OCI-LY7 (cell line): ENCODE results near the gene MRNIP. TPM values are rescaled to one million over a fixed set of nuclear protein-coding genes. Genes with fewer than 3 reads are reported as not detected.

Experiments used
- BruUV-seq: library from RNA; stranded (reverse); fragments of 400-500 nt; replicated peaks from 2 replicates; lab custom pipeline; 2021; lab: Mats Ljungman, UMichigan
- CTCF ChIA-PET: fragments of 300-600 bp; sonication (Branson Sonifier 250); formaldehyde crosslinking; loops from one replicate; lab custom pipeline; 2022; ENCODE audit warnings: antibody characterized with exemption; ENCODE audit not compliant: unreplicated experiment; lab: Charles Lee
- POLR2A ChIA-PET: fragments of 300-600 bp; sonication (Branson Sonifier 250); formaldehyde crosslinking; loops from one replicate; lab custom pipeline; 2022; ENCODE audit warnings: antibody characterized with exemption; lab: Charles Lee
- DNase-seq: peaks from one replicate; pipeline ENCODE4 v3.0.0-alpha.2; 2015; ENCODE audit warnings: low spot score
- H2AFZ ChIP-seq: fragments of 200-600 bp; sonication (generic), shearing (Covaris generic); 2 replicates; pipeline ENCODE4 v1.6.1; 2014; ENCODE audit warnings: mild to moderate bottlenecking, antibody characterized with exemption, low read length, moderate library complexity
- H3K27ac ChIP-seq: fragments of 200-600 bp; sonication (generic); 2 replicates; pipeline ENCODE4 v1.5.1; 2014; ENCODE audit warnings: mixed run types, low read depth, mild to moderate bottlenecking, moderate library complexity, low read length, inconsistent platforms; ENCODE audit not compliant: poor library complexity, severe bottlenecking
- H3K36me3 ChIP-seq: fragments of 200-600 bp; sonication (generic); 2 replicates; pipeline ENCODE4 v1.6.1; 2014; ENCODE audit warnings: mild to moderate bottlenecking, antibody characterized with exemption, low read length, moderate library complexity, mixed read lengths; ENCODE audit not compliant: insufficient read depth
- H3K4me1 ChIP-seq: fragments of 200-600 bp; sonication (generic); 2 replicates; pipeline ENCODE4 v1.5.1; 2014; ENCODE audit warnings: mild to moderate bottlenecking, low read length; ENCODE audit not compliant: insufficient read depth, poor library complexity, severe bottlenecking
- H3K4me2 ChIP-seq: fragments of 200-600 bp; sonication (generic); 2 replicates; pipeline ENCODE4 v1.6.1; 2014; ENCODE audit warnings: mild to moderate bottlenecking, low read length
- H3K4me3 ChIP-seq: fragments of 200-600 bp; sonication (generic); 2 replicates; pipeline ENCODE4 v1.5.1; 2014; ENCODE audit warnings: mild to moderate bottlenecking, low read depth, low read length; ENCODE audit not compliant: poor library complexity, severe bottlenecking
- H3K79me2 ChIP-seq: fragments of 200-600 bp; sonication (generic); 2 replicates; pipeline ENCODE4 v1.6.1; 2016; ENCODE audit warnings: low read depth, mild to moderate bottlenecking, low read length, moderate library complexity, mixed read lengths; ENCODE audit not compliant: insufficient read depth
- H3K9me2 ChIP-seq: fragments of 200-600 bp; sonication (generic); 2 replicates; pipeline ENCODE4 v1.6.1; 2016; ENCODE audit warnings: mild to moderate bottlenecking, low read length, mixed read lengths; ENCODE audit not compliant: insufficient read depth
- H3K9me3 ChIP-seq: fragments of 200-600 bp; sonication (generic); 2 replicates; pipeline ENCODE4 v1.6.1; 2014; ENCODE audit warnings: mild to moderate bottlenecking, mixed run types, low read length, mixed read lengths
- H4K20me1 ChIP-seq: fragments of 200-600 bp; sonication (generic); 2 replicates; pipeline ENCODE4 v1.6.1; 2014; ENCODE audit warnings: mild to moderate bottlenecking, antibody characterized with exemption, low read length, moderate library complexity, mixed read lengths; ENCODE audit not compliant: insufficient read depth
- EZH2phosphoT487 ChIP-seq: fragments of 200-600 bp; sonication (generic); IDR thresholded peaks from 2 replicates; pipeline ENCODE4 v1.6.1; 2018; ENCODE audit warnings: low read depth, borderline replicate concordance, mild to moderate bottlenecking, mixed run types, antibody characterized with exemption, low read length, moderate library complexity, mixed read lengths
- intact Hi-C: fragments of 100-400 bp; cut with micrococcal nuclease; formaldehyde crosslinking; loops from one replicate; pipeline ENCODE4 v1.10.0; 2022; ENCODE audit not compliant: unreplicated experiment
- total RNA-seq, 2 experiments: library from RNA; depleted of rRNA in 1 of 2; stranded (reverse); fragments of >200 nt in 1 of 2; shearing (Covaris generic) in 1 of 2; gene quantifications; 2 replicates each; pipeline ENCODE4 v1.2.3, GENCODE V29; 2014 to 2022
- TF ChIP-seq, protein P1 (sequence below): fragments of 200-600 bp; sonication (generic); conservative IDR thresholded peaks from 2 replicates; pipeline ENCODE4 v1.5.1; 2014; ENCODE audit warnings: mild to moderate bottlenecking, antibody characterized with exemption, low read length, moderate library complexity, mixed read lengths

MRNIP gene
- total RNA-seq, 2 experiments from 2014 or later = 70.5 to 78.7 TPM

DNA sequence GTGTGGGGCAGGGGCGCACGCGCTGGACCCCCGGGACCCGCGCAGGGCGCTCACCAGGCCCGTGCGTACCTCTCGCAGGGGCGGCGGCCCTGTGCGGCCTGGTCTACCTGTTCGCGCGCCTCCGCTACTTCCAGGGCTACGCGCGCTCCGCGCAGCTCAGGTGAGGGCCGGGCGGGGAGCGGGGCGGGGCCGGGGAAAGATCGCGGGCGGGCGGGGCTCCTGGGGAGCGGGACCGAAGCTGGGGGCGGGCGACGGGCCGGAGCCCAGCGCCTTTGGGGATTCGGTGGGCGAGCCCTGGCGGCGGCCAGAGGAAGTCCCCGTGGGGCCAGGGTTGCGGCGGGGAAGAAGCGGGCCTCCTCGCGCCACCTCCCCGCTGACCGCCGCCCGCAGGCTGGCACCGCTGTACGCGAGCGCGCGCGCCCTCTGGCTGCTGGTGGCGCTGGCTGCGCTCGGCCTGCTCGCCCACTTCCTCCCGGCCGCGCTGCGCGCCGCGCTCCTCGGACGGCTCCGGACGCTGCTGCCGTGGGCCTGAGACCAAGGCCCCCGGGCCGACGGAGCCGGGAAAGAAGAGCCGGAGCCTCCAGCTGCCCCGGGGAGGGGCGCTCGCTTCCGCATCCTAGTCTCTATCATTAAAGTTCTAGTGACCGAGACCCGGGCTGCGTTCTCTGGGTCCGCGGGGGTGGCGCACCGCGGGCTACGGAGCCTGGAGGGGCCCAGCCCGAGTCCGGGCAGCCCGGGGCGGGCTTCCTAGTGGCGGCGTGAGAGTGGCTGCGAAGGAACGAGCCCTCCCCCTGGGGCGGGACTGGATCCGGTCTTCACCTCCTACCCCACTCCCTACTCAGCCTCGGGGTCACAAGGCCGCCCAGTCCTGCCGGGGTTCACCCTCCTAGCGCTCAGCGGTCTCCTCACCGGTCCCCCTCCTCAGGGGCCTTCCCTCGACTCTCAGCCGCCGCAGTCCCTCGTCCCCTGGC is 62.5 kb downstream of the MRNIP start:
- peak overlapping the region; percentile 70 for H3K4me3 ChIP-seq
- peaks cover 37% of the 10 kb centered on the region for H3K4me1 ChIP-seq
- H4K20me1 ChIP-seq = no peaks in the 10 kb centered on the region
- H3K36me3 ChIP-seq = peaks cover 35% of the 10 kb centered on the region; the same call in 1 of the 2 replicates
- peak overlapping the region; percentile 72 for H2AFZ ChIP-seq
- intact Hi-C loops = loop anchor here (1.0 kb wide), 2 partner anchors 10 to 33 kb away; partner anchors contain the start of gene MGAT4B
- ChIA-PET POLR2A (no interaction called here), CTCF (interaction anchor here (0.6 kb wide), 1 partner anchor 41 kb away, joined by 3 read pairs; no protein-coding TSS in a partner anchor)
- no peaks in the 10 kb centered on the region for H3K9me2 ChIP-seq
- DNase-seq = peak; percentile 83
- BruUV-seq = no TSS peak
- H3K4me2 ChIP-seq = peak overlapping the region; percentile 77
- no peaks in the 10 kb centered on the region for H3K79me2 ChIP-seq
- TF ChIP-seq, protein P1, sequence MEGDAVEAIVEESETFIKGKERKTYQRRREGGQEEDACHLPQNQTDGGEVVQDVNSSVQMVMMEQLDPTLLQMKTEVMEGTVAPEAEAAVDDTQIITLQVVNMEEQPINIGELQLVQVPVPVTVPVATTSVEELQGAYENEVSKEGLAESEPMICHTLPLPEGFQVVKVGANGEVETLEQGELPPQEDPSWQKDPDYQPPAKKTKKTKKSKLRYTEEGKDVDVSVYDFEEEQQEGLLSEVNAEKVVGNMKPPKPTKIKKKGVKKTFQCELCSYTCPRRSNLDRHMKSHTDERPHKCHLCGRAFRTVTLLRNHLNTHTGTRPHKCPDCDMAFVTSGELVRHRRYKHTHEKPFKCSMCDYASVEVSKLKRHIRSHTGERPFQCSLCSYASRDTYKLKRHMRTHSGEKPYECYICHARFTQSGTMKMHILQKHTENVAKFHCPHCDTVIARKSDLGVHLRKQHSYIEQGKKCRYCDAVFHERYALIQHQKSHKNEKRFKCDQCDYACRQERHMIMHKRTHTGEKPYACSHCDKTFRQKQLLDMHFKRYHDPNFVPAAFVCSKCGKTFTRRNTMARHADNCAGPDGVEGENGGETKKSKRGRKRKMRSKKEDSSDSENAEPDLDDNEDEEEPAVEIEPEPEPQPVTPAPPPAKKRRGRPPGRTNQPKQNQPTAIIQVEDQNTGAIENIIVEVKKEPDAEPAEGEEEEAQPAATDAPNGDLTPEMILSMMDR = peak; percentile 73
- TF ChIP-seq EZH2phosphoT487 = no peak
- H3K9me3 ChIP-seq = no peaks in the 10 kb centered on the region
- H3K27ac ChIP-seq = no peak overlapping the region

DNA sequence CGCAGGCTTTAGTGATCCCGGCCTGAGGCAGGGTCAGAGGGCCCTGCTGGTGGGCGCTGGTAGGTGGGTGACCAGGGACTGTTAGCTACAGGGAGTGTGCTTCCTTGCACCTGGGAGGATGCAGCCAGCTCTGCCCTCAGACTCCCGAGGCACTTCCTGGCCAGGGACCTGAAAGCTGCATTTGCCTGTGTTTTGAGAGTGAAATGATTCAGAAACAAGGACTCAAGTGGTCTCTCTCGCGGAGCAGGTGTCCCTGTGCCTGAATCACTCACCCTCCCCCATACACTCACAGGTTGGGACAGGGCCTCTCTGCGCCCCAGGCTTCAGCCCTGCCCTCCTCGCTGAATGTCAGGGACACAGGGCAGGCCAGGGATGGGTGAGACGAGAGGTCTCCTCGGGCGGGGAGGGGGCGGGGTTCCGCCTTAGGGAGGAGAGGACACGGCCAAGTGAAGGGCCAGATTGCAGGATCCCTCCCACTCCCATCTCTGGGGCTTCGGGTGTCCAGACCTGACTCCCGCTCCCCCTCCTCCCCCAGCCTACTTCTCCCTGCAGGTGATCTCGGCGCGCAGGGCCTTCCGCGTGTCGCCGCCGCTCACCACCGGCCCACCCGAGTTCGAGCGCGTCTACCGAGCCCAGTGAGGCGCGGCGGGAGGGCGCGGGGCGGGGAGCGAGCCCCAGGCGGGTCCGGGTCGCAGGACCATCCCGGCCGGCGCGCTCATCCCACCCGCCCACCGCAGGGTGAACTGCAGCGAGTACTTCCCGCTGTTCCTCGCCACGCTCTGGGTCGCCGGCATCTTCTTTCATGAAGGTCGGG is 63.4 kb downstream of the MRNIP start:
- peaks cover 33% of the 10 kb centered on the region; the same call in 1 of the 2 replicates for H3K36me3 ChIP-seq
- no peaks in the 10 kb centered on the region for H4K20me1 ChIP-seq
- peak; percentile 68 for DNase-seq
- peak overlapping the region; percentile 72 for H2AFZ ChIP-seq
- H3K9me2 ChIP-seq = no peaks in the 10 kb centered on the region
- peak overlapping the region; percentile 70 for H3K4me3 ChIP-seq
- H3K9me3 ChIP-seq = no peaks in the 10 kb centered on the region
- peak overlapping the region; percentile 32 for H3K27ac ChIP-seq
- ChIA-PET POLR2A (no interaction called here), CTCF (interaction anchor here (0.6 kb wide), 1 partner anchor 40 kb away, joined by 3 read pairs; no protein-coding TSS in a partner anchor)
- H3K4me1 ChIP-seq = peaks cover 39% of the 10 kb centered on the region
- no peaks in the 10 kb centered on the region for H3K79me2 ChIP-seq
- H3K4me2 ChIP-seq = peak overlapping the region; percentile 77
- intact Hi-C loops = no loop called here
- no TSS peak for BruUV-seq
- TF ChIP-seq, protein P1 = no peak
- no peak for TF ChIP-seq EZH2phosphoT487
